ENCODE results near the gene CNTLN.
"Not testable (repeated sequence)": the region's sequence is repeated elsewhere in the genome, so short reads cannot be mapped to it uniquely, and the experiment has no call there.

The CNTLN gene

DNA sequence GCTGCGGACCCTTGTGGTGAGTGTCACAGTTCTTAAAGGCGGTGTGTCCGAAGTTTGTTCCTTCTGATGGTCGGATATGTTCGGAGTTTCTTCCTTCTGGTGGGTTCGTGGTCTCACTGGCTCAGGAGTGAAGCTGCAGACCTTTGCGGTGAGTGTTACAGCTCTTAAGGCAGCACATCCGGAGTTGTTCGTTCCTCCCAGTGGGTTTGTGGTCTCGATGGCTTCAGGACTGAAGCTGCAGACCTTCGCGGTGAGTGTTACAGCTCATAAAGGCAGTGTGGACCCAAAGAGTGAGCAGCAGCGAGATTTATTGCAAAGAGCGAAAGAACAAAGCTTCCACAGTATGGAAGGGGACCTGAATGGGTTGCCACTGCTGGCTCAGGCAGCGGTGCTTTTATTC, 42.7 kb downstream of the CNTLN start:
- DNase-seq: not testable (repeated sequence)

DNA sequence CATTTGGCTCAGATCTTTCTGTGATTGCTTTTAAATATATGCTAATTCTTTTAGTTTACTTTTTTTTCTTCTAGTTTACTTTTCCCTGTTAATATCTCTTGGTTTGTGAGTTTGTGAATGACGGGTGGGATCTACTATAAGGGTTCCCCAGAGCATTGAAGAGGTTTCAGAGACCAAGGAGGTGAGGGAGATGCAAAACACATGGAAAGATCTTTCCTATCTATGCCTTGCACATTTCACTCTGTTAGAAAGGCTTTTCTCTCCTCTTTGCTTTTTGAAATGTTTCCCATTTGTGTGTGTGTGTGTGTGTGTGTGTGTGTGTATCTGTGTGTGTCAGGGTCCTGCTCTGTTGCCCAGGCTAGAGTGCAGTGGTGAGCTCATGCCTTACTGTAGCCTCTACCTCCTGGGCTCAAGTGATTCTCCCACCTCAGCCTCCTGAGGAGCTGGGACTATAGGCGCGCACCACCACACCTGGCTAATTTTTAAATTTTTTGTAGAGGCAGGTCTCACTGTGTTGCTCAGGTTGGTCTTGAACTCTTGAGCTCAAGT, 50.7 kb downstream of the CNTLN start:
- DNase-seq: no peak

DNA sequence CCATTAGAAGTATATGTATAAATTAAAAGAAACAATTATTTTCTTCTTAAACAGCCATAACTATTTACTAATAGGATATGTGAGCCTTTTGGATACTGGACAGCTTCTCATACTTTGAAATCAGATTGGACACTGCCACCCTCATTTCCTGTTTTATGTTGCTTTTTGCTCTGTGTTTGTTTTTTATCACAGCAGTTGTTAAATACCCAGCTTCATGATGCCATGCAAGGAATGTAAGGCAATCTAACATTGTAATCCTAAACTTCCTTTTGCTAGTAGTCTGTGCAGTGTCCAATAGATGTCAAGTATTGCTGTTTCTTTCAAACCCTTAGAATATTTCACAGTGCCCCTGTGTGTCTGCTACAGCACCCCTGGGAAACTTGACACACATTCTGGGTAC, 56.2 kb downstream of the CNTLN start:
- no peak for DNase-seq

DNA sequence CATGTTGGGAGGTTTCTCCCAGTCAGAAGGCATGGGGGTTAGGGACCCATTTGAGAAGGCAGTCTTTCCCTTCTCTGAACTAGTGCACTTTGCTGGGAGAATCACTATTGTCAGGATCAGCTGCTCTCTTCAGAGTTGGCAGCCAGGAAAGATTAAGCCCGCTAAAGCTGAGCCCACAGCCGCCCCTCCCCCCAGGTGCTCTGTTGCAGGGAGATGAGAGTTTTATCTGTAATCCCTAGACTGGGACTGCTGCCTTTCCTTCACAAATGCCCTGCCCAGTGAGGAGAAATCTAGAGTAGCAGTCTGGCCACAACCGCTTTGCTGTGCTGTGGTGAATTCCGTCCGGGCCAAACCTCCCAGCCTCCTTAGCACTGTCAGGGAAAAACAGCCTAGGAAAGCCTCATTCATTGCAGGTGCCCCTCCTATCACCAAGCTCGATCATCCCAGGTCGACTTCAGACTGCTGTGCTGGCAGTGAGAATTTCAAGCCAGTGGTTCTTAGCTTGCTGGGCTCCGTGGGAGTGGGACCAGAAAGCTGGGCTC, 69.8 kb downstream of the CNTLN start:
- DNase-seq: no peak

DNA sequence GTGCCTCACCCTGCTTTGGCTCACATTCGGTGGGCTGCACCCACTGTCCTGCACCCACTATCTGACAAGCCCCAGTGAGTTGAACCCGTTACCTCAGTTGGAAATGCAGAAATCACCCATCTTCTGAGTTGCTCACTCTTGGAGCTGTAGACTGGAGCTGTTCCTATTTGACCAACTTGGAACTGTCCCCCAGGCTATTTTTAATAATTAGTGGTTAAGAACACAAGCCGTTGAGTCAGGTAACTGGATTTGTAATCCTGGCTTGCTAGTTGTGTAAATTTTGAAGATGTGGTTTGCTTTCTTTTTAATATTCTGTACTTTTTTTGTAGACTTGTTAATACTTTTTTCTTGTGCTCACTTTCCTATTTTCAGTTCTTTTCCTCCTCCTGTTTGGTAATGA, 81.2 kb downstream of the CNTLN start:
- no peak for DNase-seq

DNA sequence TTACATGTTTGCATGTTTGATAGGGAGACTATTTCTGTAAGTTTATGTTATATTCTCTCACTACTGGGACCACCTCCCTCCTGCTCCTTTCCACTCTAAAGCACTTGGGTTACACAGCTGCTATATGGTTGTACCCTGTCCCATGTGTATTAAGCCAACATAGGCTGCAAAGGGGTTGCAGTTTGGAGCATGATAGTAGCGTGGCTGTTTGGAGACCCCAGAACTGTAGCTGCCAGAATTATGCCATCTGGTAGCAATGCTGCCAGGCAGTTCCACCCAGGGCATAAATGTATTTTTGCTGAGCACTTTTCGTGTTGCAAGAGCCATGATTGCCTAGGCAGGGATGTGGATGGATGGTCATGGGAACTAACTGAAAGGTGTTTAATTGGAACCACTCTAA, 81.8 kb downstream of the CNTLN start:
- no peak for DNase-seq

DNA sequence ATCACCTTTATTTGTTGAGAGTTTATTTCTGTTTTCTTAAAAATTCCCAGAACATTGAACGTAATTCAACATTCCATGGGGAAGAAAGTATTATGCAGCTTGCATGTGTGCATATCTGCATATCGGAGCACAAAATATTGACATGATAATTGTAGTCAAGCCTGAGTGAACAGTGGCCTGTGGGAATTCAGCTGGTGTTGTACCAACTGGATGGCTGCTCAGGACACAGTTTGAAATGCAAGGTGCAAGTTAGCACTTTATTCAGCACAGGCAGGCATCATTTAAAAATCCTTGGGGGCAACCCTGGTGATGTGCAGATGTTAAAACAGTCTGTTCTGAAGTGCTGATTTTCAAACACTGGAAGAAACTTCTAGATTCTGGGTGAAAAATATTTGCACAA, 82.4 kb downstream of the CNTLN start:
- DNase-seq: no peak

DNA sequence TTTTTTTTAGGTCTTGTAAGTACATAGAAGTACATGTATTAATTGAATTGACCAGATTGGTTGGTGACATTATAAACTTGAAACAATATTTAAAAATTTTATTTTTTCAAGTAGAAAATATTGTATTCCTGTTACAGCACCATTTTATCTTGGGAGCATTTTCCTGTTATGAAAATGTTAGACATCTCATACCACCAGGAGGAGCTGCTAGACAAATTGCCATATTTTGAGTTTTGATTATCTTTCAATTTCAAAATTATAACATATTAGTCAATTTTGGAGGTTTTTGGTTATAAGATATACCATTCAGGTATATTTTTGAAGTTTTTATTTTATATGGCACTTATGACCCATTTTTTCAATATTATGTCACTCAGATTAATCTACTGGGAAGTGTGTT, 84.4 kb downstream of the CNTLN start:
- no peak for DNase-seq

DNA sequence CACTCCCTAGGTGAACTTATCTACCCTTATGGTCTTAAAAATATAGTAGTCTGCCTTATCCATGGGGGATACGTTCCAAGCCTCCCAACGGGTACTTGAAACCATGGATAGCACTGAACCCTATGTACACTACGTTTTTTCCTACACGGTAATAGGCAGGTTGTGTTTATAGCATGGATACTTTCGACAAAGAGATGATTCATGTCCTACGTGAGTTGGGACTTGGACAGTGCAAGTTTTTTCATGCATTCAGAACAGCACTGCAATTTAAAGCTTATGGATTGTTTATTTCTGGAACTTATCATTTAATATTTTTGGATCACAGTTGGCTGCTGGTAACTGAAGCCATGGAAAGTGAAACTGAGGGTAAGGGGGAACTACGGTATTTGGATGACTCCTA, 88.1 kb downstream of the CNTLN start:
- no peak for DNase-seq

DNA sequence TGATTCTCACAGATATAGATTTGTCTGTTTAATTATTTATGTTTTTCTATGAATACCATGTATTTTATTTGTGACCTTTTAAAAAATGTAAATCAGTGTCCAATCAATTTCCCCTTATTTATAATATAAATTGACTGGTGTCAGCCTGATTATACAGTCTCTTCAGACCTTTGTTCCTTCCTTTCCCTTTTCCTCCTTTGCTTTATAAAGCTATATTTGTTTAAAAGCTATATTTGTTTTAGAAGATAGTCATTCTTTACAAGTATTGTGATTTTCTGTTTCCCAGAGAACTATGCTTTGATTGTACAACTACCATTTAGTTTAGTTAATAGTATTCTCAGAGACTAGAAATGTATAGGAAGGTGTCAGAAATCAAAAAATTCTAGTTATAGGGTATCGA, 90.6 kb downstream of the CNTLN start:
- no peak for DNase-seq

DNA sequence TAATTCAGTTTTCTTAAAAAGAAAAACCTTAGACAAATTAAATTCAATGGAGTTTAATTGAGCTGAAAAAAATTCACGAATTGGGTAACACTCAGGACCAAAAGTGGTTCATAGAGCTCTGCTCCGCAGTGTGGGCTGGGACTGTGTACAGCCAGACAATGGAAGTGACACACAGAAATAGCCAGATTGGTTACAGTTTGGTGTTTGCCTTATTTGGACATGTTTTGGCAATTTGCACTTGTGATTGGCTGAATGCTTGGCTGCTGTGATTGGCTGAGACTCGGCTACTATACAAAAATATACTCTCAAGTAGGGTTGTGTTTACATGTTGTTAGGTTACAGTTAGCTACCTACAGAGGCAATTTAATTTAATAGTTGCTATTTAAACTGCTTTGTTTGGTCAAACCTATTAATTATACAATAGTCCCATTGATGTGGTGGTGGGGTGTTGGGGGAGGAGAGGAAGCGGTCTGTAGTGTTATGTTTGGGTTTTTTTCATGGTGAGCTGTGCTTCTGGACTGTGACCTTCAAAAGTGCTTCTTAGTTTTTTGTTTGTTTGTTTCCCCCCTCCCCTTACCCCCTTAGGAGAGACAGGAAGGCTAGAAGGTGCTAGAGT, 95.2 kb downstream of the CNTLN start:
- DNase-seq: no peak

DNA sequence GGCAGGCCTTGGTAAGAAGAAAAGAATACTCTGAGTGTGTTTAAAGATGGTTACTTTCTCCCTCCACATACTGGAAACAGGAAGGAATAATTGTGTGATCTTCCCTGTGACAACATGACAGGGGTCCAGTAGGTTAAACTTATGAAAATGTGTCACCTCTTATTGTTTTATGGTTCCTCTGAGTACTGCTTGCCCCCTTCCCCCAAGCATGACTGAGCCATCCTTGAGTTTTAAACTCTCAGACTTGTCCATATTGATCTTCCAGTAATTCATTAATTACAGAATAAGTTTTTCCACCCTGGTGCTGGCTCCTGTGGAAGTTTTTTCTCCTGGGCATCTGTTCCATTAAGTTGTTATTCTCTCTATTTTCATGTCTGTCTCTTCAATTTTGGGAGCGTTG, 95.8 kb downstream of the CNTLN start:
- DNase-seq: no peak

DNA sequence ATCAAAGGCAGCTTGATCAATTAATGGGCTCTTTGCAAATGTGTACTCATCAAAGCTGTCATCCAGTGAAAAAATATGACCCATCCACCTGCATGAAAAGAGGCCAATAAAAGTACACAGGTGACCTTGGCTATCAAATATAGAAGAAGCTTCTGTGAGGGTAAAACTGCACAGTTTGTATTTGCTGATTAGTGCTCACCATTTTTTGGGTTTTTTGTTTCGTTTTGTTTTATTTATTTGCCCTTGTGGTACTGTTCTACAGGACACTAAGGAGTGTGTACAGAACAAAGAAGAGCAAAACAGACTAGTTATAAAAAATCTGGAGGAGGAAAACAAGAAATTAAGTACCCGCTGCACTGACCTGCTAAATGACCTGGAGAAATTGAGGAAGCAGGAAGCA, 101.3 kb downstream of the CNTLN start:
- DNase-seq: no peak

DNA sequence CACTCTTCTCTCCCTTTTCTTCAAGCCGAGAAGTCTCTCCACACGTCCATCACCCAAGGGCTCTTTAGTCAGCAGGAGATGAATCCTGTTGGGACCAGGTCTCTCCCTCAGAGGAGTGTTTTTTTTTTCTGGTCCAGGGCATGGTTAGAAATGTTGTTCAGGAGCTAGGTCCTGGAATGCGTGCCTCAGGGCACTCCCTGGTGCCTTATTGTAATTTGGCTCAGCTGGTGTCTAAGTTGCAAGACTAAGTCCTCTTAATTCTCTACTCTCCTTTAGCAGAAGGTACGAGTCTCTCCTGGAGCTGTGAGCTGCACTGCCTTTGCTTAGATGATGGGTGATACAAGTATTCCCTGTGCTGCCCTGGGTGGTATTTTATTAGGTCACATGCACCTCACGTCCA, 111.9 kb downstream of the CNTLN start:
- no peak for DNase-seq

DNA sequence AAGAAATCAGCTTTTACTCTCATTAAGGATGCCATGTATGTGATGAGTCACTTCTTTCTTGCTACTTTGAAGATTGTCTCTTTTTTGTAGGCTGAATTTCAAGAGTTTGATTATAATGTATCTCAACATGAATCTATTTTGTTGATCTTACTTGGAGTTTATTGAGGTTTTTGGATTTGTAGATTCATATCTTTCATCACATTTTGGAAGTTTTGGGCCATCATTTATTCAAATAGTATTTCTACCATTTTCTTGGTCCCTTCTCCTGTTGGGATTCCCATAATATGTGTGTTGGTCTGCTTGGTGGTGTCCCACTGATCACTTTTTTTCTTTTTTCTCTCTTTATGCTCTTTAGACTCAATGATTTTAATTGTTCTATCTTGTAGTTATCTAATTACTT, 116.3 kb downstream of the CNTLN start:
- no peak for DNase-seq

DNA sequence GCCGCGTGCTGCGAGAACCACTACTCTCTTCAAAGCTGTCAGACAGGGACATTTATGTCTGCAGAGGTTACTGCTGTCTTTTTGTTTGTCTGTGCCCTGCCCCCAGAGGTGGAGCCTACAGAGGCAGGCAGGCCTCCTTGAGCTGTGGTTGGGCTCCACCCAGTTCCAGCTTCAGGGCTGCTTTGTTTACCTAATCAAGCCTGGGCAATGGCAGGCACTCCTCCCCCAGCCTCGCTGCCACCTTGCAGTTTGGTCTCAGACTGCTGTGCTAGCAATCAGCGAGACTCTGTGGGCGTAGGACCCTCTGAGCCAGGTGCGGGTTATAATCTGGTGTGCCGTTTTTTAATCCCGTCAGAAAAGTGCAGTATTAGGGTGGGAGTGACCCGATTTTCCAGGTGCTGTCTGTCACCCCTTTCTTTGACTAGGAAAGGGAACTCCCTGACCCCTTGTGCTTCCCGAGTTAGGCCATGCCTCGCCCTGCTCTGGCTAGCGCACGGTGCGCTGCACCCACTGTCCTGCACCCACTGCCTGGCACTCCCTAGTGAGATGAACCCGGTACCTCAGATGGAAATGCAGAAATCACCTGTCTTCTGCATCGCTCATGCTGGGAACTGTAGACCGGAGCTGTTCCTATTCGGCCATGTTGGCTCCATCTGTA, 133.8 kb downstream of the CNTLN start:
- not testable (repeated sequence) for DNase-seq

DNA sequence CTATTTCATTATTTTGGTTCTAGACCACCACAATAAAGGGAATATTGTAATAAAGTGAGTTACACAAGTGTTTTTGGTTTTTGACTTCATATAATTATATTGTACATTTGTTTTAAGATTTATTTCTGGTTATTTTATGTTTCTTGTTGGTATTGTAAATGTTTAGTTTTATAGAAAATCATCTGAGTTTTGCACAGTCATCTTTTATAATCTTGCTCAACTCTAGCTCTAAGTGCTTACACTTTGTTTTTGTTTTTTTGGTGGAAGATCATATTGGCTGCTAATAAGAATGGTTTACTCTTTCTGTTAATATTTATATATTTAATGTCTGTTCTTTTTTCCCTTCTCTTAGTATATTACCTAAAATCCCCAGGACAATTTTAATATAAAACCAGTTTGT, 135.0 kb downstream of the CNTLN start:
- no peak for DNase-seq

DNA sequence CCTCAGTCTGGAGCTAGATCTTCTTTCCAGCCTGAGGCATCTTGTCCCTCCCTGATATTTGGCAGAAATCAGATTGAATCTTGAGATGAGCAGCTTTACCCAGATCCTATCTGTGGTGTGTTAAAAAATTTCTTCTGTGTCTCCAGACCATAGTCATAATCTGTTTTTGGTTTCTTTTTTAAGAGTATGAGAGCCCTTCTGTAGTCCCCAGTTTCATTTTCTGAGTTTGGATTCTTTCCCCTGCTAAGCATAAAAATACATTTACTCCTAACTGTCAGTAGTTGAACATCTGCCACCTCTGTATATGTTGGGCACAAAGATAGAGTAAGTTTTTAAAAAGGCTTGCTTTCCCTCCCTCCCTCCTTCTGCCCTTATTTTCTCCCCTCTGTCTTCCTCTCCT, 137.7 kb downstream of the CNTLN start:
- no peak for DNase-seq

DNA sequence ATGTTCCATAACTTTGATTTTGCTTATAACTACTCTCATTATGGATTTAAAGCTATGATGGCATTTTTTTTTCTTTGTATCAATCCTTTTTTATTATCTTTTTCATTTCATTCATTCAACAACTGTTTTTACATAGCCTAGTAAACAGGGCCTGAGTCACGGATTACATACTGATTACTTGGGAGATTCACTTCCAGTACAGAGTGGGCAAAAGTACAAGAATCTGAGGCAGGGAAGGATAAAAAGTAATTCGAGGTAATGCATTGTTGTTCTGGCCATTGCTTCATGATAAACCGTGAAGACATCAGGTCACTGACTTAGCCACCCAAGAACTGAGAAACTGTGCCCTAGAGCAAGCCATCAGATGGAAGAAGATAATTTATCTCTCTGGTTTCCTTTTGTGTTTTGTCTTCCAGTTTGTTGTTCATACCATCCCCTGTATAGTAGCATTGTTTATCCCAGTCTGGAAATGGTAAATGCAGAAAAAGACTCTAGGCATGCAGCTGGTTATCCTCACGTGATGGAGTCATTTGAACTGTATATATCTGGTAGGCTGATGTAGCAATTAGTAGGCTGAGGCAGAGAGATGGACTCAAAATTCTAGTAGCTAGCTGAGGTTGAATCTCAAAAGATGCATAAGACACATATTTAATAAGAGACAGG, 145.6 kb downstream of the CNTLN start:
- DNase-seq: no peak

DNA sequence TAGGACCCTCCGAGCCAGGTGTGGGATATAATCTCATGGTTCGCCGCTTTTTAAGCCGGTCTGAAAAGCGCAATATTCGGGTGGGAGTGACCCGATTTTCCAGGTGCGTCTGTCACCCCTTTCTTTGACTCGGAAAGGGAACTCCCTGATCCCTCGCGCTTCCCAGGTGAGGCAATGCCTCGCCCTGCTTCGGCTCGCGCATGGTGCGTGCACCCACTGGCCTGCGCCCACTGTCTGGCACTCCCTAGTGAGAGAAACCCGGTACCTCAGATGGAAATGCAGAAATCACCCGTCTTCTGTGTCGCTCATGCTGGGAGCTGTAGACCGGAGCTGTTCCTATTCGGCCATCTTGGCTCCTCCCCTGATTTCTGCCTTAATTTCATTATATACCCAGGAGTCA, 155.8 kb downstream of the CNTLN start:
- not testable (repeated sequence) for DNase-seq

DNA sequence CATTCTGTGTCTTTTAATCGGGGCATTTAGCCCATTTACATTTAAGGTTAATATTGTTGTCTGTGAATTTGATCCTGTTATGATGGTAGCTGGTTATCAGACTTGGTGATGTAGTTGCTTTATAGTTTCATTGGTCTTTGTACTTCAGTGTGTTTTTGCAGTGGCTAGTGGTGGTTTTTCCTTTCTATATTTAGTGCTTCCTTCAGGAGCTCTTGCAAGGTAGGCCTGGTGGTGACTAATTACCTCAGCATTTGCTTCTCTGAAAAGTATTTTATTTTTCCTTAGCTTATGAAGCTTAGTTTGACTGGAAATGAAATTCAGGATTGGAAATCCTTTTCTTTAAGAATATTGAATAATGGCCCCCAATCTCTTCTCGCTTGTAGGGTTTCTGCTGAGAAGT, 156.9 kb downstream of the CNTLN start:
- DNase-seq: no peak

DNA sequence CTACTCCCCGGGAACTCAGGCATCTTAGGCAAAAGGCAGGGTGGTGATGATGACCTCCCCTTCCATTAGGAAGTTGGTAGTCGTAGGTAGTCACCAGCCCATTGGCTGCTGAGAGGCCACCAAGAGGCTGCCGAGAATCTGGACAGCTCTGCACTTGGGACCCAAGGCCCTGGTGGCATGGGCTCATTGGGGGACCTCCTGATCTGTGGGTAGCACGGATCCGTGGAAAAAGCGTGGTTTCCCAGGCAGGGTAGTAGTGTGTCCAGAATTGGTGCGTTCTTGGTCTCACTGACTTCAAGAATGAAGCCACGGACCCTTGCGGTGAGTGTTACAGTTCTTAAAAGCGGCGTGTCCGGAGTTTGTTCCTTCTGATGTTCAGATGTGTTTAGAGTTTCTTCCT, 158.8 kb downstream of the CNTLN start:
- DNase-seq: no peak

DNA sequence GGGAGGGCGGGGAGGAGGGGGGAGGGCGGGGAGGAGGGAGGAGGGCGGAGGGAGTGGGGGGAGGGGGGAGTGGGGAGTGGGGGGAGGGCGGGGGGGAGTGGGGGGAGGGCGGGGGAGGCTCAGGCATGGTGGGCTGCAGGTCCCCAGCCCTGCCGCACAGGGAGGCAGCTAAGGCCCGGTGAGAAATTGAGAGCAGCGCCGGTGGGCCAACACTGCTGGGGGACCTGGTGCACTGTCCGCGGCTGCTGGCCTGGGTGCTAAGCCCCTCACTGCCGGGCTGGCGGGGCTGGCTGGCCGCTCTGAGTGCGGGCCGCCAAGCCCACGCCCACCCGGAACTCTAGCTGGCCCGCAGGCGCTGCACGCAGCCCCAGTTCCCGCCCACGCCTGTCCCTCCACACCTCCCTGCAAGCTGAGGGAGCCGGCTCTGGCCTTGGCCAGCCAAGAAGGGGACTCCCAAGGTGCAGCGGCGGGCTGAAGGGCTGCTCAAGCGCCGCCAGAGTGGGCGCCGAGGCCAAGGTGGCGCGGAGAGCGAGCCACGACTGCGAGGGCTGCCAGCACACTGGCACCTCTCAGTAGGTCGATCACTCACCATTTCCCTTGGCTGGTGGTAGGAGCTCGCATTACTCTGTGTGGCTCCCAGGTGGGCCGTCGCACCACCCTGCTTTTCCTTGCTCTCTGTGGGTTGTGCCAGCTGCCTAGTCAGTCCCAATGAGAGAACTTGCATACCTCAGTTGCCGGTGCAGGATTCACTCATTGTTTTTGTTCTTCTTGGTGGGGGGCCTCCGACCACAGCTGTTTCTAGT, 160.2 kb downstream of the CNTLN start:
- DNase-seq: no peak

Data from stimulated activated CD8-positive, alpha-beta memory T cell treated with anti-CD3 and anti-CD28 coated beads, Interleukin-4, amount 100 ng/mL, for 48 hours (primary cell).